Stimulated activated CD8-positive, alpha-beta memory T cell treated with anti-CD3 and anti-CD28 coated beads, Interleukin-12 subunit alpha, Interleukin-12 subunit beta, amount 100 ng/mL, for 1 hour (primary cell): Measurements from ENCODE around the gene SLFN12L.
"Not testable (repeated sequence)": the region's sequence is repeated elsewhere in the genome, so short reads cannot be mapped to it uniquely, and the experiment has no call there.

Experiments used
- DNase-seq: peaks from one replicate; pipeline ENCODE4 v3.0.0-alpha.2; 2020; ENCODE audit warnings: low read depth

The SLFN12L gene

GRCh38 chr17:35496451-35497290, 40.8 kb downstream of the SLFN12L start:
- DNase-seq, result no peak

- no peak for DNase-seq
These were observed 44.4 kb downstream of the SLFN12L start for GRCh38 chr17:35493040-35493439.

- no peak for DNase-seq
These were observed 46.1 kb downstream of the SLFN12L start for GRCh38 chr17:35491417-35491816.

- DNase-seq, result no peak
These were observed 47.5 kb downstream of the SLFN12L start for GRCh38 chr17:35489944-35490343.

- no peak for DNase-seq
These were observed 48.5 kb downstream of the SLFN12L start for GRCh38 chr17:35488991-35489390.

- DNase-seq, result peak; percentile 60
These were observed 50.4 kb downstream of the SLFN12L start for GRCh38 chr17:35486920-35487732.

- no peak for DNase-seq
These were observed 58.2 kb downstream of the SLFN12L start for GRCh38 chr17:35479271-35479670.

- DNase-seq, result no peak
These were observed 60.2 kb downstream of the SLFN12L start for GRCh38 chr17:35477248-35477647.

- DNase-seq, result no peak
These were observed 61.1 kb downstream of the SLFN12L start for GRCh38 chr17:35476283-35476820.

GRCh38 chr17:35468475-35468874, 69.0 kb downstream of the SLFN12L start:
- DNase-seq, result no peak

GRCh38 chr17:35467824-35468223, 69.7 kb downstream of the SLFN12L start:
- DNase-seq, result no peak

- peak; percentile 25 for DNase-seq
These were observed 77.1 kb downstream of the SLFN12L start for GRCh38 chr17:35460354-35460851.

GRCh38 chr17:35454035-35454434, 83.4 kb downstream of the SLFN12L start:
- DNase-seq, result not testable (repeated sequence)

- no peak for DNase-seq
These were observed 84.3 kb downstream of the SLFN12L start for GRCh38 chr17:35453171-35453570.

- no peak for DNase-seq
These were observed 88.0 kb downstream of the SLFN12L start for GRCh38 chr17:35449371-35449931.

- no peak for DNase-seq
These were observed 88.6 kb downstream of the SLFN12L start for GRCh38 chr17:35448899-35449227.

GRCh38 chr17:35448214-35448898, 89.1 kb downstream of the SLFN12L start, which contains the start of gene SLFN13:
Gene SLFN13, minus strand, starts transcription at chr17:35448766. Its CDS starts 3,086 bp downstream, at chr17:35445680.
- DNase-seq, result peak; percentile 74

GRCh38 chr17:35447499-35447898, 90.0 kb downstream of the SLFN12L start:
- DNase-seq, result no peak

GRCh38 chr17:35438433-35438832, 99.0 kb downstream of the SLFN12L start:
- DNase-seq, result no peak

GRCh38 chr17:35433075-35433894, 104.2 kb downstream of the SLFN12L start:
- DNase-seq, result peak; percentile 55
